Astrocyte of the cerebellum (primary cell): Measurements from ENCODE around the gene COL4A5.

Experiments used
- DNase-seq: peaks from one replicate; pipeline ENCODE4 v3.0.0-alpha.2; 2011; ENCODE audit warnings: low read depth
- H3K4me3 ChIP-seq: 2 replicates; pipeline ENCODE4 v1.5.1; 2011; ENCODE audit warnings: mild to moderate bottlenecking, low read depth, low read length, moderate library complexity
- in situ Hi-C: cut with HindIII; loops from 2 replicates; pipeline ENCODE4 v1.10.0; 2017; ENCODE audit warnings: low sequenced_read_pairs
- TF ChIP-seq, protein P1 (sequence below): IDR thresholded peaks from 2 replicates; pipeline ENCODE4 v1.5.1; 2012; ENCODE audit warnings: low read length, low read depth, moderate library complexity, mild to moderate bottlenecking; ENCODE audit errors: missing control alignments

COL4A5 gene

DNA sequence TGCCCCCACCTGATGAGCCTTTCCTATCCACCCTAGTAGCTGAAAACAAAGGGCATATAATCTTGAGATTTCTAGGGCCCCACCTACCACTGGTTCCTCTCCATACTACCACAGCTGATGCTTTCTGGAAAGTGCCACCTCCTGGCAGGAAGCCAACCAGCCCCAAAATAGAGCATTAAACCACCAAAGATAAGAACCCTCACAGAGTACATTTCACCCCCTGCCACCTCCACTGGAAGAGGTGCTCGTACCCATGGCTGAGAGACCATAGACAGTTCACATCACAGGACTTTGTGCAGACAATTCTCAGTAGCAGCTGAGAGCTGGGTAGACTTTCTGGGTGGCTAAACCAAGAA is 202.6 kb downstream of the COL4A5 start:
- no peak overlapping the region for H3K4me3 ChIP-seq
- DNase-seq: no peak
- in situ Hi-C loops: no loop called here

DNA sequence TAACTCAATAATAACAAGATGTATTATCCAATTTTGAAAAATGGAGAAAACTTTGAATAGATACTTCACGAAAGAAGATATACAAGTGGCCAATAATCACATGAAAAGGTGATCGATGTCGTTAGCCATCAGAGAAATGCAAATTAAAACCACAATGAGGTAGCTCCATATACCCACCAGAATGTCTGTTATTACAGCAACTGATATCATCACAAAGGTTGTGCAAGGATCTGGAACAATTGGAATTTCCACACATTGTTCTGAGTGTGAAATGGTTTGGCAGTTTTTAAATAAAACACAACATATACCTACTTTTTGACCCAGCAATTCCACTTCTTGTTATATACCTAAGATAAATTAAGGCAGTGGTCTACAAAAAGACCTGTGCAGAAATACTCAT is 225.1 kb downstream of the COL4A5 start:
- H3K4me3 ChIP-seq: no peak overlapping the region
- in situ Hi-C loops: no loop called here
- no peak for DNase-seq
- TF ChIP-seq, protein P1, sequence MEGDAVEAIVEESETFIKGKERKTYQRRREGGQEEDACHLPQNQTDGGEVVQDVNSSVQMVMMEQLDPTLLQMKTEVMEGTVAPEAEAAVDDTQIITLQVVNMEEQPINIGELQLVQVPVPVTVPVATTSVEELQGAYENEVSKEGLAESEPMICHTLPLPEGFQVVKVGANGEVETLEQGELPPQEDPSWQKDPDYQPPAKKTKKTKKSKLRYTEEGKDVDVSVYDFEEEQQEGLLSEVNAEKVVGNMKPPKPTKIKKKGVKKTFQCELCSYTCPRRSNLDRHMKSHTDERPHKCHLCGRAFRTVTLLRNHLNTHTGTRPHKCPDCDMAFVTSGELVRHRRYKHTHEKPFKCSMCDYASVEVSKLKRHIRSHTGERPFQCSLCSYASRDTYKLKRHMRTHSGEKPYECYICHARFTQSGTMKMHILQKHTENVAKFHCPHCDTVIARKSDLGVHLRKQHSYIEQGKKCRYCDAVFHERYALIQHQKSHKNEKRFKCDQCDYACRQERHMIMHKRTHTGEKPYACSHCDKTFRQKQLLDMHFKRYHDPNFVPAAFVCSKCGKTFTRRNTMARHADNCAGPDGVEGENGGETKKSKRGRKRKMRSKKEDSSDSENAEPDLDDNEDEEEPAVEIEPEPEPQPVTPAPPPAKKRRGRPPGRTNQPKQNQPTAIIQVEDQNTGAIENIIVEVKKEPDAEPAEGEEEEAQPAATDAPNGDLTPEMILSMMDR: no peak

More for the DNA sequence above, 202.6 kb downstream of the COL4A5 start:
- TF ChIP-seq, protein P1: no peak

DNA sequence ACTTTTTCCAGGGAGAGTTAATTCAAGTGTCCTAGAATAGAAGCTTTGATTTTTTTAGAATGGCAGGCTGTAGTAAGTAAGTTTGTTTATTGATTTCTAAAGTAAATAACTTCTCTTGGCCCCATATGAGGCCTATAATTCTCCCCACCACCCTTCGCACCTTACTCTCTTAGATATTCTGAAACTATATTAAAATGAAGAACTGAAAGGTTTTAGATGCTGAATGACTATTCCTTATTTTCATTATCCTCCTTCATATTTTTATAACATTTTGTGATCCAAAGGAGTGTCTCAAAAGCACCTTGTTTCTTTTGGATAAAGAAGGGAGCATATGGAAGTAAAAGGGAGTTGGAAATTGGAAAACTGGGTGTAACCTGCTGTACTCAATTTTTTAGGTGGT is 226.5 kb downstream of the COL4A5 start:
- TF ChIP-seq, protein P1: no peak
- H3K4me3 ChIP-seq: no peak overlapping the region
- in situ Hi-C loops: no loop called here
- DNase-seq: no peak

DNA sequence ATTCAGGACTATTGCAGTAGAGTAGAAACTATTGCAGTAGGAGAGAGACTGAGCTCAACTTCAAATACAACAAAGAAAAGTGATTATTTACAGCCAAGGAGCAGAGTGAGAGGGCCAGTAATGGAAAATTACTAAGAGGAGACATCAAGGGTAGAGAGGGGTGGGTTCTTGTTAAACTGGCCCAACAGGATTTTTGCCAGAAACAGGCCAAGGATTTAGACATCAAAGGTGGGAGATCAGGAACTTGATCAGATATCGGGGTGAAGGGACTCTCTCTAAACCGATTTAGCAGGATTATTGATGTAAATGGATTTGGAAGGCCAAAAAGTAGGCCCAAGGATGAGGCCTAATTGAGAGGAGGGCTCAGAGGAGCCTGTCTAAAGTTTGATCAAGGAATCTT is 231.9 kb downstream of the COL4A5 start:
- no peak overlapping the region for H3K4me3 ChIP-seq
- in situ Hi-C loops: no loop called here
- no peak for DNase-seq
- TF ChIP-seq, protein P1: no peak

DNA sequence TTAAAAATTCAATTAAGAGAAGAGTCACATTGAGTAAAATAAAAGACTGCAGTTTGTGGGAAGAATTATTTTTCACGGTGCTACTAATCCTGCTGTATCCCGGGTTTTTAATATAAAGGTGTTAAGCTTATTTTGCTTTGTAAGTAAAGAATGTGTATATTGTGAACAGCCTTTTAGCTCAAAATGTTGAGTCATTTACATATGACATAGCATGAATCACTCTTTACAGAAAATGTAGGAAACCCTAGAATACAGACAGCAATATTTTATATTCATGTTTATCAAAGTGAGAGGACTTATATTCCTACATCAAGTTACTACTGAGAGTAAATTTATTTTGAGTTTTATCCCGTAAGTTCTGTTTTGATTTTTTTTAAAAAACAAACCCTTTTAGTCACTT is 257.1 kb downstream of the COL4A5 start:
- no peak for DNase-seq
- in situ Hi-C loops: no loop called here
- no peak overlapping the region for H3K4me3 ChIP-seq
- TF ChIP-seq, protein P1: no peak

DNA sequence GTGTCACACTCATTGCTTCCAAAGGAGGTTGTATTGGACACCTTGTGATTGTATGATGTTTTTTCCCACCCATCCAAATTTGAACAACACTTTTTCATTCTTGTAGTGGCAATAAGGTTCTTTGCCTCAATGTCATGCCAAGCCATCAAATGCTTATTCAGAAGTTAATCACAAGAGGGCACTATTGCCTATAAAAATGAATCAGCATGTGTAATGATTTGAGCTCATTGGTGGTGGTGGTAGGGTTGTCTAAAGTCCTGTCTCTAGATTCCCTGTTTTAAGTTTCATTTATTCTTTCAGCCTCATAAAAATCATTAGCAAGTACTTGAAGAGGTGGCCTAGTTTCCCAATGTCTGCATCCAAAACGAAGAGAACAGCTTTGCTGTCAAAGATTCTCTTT is 259.7 kb downstream of the COL4A5 start:
- no peak overlapping the region for H3K4me3 ChIP-seq
- TF ChIP-seq, protein P1: peak; percentile 29
- DNase-seq: peak; percentile 3
- in situ Hi-C loops: no loop called here

DNA sequence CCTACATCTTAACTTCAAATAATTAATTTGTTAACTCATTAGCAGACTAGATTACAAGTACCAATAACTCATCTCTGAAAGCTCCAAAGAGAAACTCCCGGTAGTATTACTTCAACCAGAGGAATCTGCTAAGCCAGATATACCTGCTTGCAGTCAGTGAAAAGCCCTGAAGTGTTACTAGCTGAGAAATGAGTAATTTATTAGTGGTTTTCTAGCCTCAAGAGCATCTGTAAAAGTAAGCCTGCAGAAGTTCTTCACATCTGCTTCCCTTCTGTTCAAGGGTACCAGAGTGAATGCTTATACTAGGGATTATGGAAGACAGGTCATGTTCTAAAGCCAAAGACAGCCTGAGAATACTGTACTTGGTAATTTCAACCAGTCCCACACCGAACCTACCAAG is 262.0 kb downstream of the COL4A5 start:
- in situ Hi-C loops: no loop called here
- TF ChIP-seq, protein P1: no peak
- DNase-seq: no peak
- no peak overlapping the region for H3K4me3 ChIP-seq
